Colonic mucosa (tissue), 4 donors: ENCODE data around the gene MED14. TPM values are rescaled to one million over a fixed set of nuclear protein-coding genes. Genes with fewer than 3 reads are reported as not detected.

Source experiments
- DNase-seq: peaks from one replicate; pipeline ENCODE4 v3.0.0-alpha.2; 2020
- H3K27ac ChIP-seq: fragments of 200-600 bp; one replicate; pipeline ENCODE4 v1.8.0; 2021
- H3K27me3 ChIP-seq: fragments of 200-600 bp; one replicate; pipeline ENCODE4 v1.8.0; 2021
- H3K36me3 ChIP-seq: fragments of 200-600 bp; one replicate; pipeline ENCODE4 v1.8.0; 2021
- H3K4me1 ChIP-seq: fragments of 200-600 bp; one replicate; pipeline ENCODE4 v1.8.0; 2021; ENCODE audit warnings: mild to moderate bottlenecking
- H3K4me3 ChIP-seq: fragments of 200-600 bp; one replicate; pipeline ENCODE4 v1.8.0; 2021
- H3K9ac ChIP-seq, 2 donors: one replicate each; pipeline ENCODE4 v1.7.0; 2013; ENCODE audit warnings: control low read depth in 2 of 2, low read depth in 2 of 2, low read length in 2 of 2
- H3K9me3 ChIP-seq: fragments of 200-600 bp; one replicate; pipeline ENCODE4 v1.8.0; 2021
- CTCF ChIP-seq: fragments of 200-600 bp; IDR thresholded peaks from one replicate; pipeline ENCODE4 v1.8.0; 2022; ENCODE audit warnings: antibody characterized with exemption, mild to moderate bottlenecking
- intact Hi-C: fragments of 100-400 bp; cut with DNase I; formaldehyde crosslinking; loops from one replicate; pipeline ENCODE4 v1.14.1; 2022
- total RNA-seq, 2 donors: library from RNA; stranded (reverse); fragmentation: NEBNext Ultra II Directional in 1 of 2; extraction: Animal tissue kit (Norgen Biotek cat#: 25700) in 1 of 2; gene quantifications; one replicate each; pipeline ENCODE4 v1.2.1, GENCODE V29; 2021
- donor health status: healthy.
- donor health status: DM: no; HTN: no; CAD: no.
- donor health status: DM: no; HTN: no; CAD: no.

The MED14 gene
- total RNA-seq, 2 donors from 2014 or later, result 59.1 to 63.0 TPM

DNA sequence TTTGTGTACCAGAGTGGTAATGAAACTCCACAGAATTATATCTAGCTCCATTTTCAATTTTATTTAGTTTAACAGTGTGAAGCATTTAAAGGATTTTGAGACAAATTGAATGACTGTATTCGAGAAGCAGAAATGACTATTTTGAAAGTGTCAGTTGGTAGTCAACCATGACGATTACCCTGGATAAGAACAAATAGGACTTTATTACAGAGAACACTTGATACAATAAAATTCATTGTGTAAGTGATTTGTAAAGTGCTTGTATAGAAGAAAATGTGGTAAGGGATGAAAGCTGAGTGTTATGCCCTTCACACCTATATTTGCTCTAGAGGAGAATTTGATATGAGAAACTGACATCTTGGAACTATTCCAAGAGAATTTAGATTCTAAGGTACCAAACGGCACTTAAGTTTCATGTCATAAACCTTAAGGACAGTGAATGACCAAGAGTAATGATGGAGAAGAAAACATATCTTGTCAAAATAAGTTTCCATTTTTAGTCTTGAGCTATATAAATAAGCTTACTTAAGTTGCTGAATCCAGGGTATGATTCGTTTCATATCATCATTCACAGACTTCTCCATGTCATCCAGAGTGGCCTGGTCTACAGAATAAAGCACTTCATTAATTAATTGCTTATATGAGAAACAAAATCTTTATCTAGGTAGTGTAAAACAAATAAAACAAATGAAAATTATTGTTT is 34.6 kb downstream of the MED14 start:
- H3K9me3 ChIP-seq, result no peaks in the 10 kb centered on the region
- no peak overlapping the region for H3K4me3 ChIP-seq
- DNase-seq, result no peak
- peaks cover 7% of the 10 kb centered on the region for H3K36me3 ChIP-seq
- intact Hi-C loops, result no loop called here
- no peaks in the 10 kb centered on the region for H3K27me3 ChIP-seq
- H3K27ac ChIP-seq, result no peak overlapping the region
- no peak for TF ChIP-seq CTCF
- no peaks in the 10 kb centered on the region for H3K4me1 ChIP-seq
- H3K9ac ChIP-seq, result no peak overlapping the region

DNA sequence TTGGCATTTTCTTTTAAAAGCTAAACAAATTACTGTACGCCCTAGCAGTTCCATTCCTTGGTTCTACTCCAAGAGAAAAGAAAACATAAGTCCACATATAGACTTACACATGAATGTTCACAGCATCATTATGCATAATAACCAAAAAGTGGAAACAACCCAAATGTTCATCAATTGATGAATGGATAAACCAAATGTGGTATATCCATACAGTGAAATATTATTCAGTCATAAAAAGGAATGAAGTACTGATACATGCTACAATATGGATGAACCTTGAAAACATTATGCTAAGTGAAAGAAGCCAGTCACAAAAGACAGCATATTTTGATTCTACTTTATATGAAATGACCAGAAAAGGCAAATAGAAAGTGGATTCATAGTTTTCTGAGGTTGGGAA is 36.5 kb downstream of the MED14 start:
- H3K27me3 ChIP-seq, result no peaks in the 10 kb centered on the region
- H3K36me3 ChIP-seq, result peaks cover 7% of the 10 kb centered on the region
- no peaks in the 10 kb centered on the region for H3K4me1 ChIP-seq
- no peak overlapping the region for H3K9ac ChIP-seq
- TF ChIP-seq CTCF, result no peak
- H3K4me3 ChIP-seq, result no peak overlapping the region
- no peaks in the 10 kb centered on the region for H3K9me3 ChIP-seq
- DNase-seq, result no peak
- intact Hi-C loops, result no loop called here
- no peak overlapping the region for H3K27ac ChIP-seq

GRCh38 chrX:40694802-40695201 is 40.5 kb downstream of the MED14 start:
- Histone ChIP-seq H3K4me3 (no peak overlapping the region), H3K27ac (no peak overlapping the region), H3K9me3 (no peaks in the 10 kb centered on the region), H3K36me3 (peaks cover 7% of the 10 kb centered on the region), H3K4me1 (no peaks in the 10 kb centered on the region), H3K27me3 (no peaks in the 10 kb centered on the region), H3K9ac (no peak overlapping the region)
- intact Hi-C loops, result no loop called here
- no peak for TF ChIP-seq CTCF
- DNase-seq, result no peak

DNA sequence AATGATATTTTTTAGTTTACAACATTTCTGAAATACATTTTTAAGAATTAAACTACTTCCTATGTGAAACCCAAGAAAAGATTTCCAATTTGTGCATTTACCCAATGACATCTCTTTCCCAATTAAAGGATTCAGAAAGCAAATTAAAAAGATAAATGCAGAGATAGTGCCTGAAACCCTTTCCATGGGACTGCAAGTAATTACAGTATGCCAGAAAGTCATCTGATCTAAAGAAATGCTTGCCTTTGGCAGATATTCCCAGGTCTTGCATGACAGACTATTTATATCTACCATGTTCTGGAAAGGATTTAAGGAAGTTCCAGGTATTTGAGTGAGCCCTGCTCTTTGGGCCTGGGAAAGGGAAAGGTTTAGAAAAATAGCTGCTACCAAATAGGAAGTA is 46.4 kb downstream of the MED14 start:
- intact Hi-C loops, result no loop called here
- no peak for TF ChIP-seq CTCF
- H3K9ac ChIP-seq, result no peak overlapping the region
- no peaks in the 10 kb centered on the region for H3K27me3 ChIP-seq
- DNase-seq, result no peak
- no peak overlapping the region for H3K4me3 ChIP-seq
- H3K4me1 ChIP-seq, result no peaks in the 10 kb centered on the region
- H3K27ac ChIP-seq, result no peak overlapping the region
- H3K36me3 ChIP-seq, result no peaks in the 10 kb centered on the region
- no peaks in the 10 kb centered on the region for H3K9me3 ChIP-seq

DNA sequence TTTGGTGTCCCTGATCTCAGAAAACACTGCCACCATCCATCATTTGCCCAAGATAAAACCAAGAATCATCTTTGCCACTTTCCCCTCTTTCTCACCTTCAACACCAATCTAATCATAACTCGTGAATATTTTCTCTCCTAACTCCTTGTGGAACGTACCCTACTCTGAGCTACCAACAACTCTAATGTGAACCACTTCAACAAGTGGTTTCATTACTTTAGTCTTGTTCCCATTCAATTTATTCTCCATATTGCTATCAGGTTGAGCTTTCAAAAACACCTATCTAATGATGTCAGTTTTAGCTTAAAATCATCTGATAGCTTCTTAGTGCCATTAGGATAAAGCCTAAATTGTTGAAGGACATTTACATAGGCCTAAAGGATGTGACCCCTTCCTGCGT is 48.2 kb downstream of the MED14 start:
- H3K9me3 ChIP-seq, result no peaks in the 10 kb centered on the region
- H3K36me3 ChIP-seq, result no peaks in the 10 kb centered on the region
- intact Hi-C loops, result no loop called here
- H3K9ac ChIP-seq, result no peak overlapping the region
- no peak for TF ChIP-seq CTCF
- no peak for DNase-seq
- H3K27me3 ChIP-seq, result no peaks in the 10 kb centered on the region
- no peak overlapping the region for H3K4me3 ChIP-seq
- no peaks in the 10 kb centered on the region for H3K4me1 ChIP-seq
- H3K27ac ChIP-seq, result no peak overlapping the region
